ENCODE measurements around the gene TCERG1. TPM values are rescaled to one million over a fixed set of nuclear protein-coding genes. Genes with fewer than 3 reads are reported as not detected.

Gene TCERG1
- total RNA-seq, 6 experiments from 2014 or later = 37.4 to 57.4 (median 49.6) TPM

- TF ChIP-seq, protein P1, sequence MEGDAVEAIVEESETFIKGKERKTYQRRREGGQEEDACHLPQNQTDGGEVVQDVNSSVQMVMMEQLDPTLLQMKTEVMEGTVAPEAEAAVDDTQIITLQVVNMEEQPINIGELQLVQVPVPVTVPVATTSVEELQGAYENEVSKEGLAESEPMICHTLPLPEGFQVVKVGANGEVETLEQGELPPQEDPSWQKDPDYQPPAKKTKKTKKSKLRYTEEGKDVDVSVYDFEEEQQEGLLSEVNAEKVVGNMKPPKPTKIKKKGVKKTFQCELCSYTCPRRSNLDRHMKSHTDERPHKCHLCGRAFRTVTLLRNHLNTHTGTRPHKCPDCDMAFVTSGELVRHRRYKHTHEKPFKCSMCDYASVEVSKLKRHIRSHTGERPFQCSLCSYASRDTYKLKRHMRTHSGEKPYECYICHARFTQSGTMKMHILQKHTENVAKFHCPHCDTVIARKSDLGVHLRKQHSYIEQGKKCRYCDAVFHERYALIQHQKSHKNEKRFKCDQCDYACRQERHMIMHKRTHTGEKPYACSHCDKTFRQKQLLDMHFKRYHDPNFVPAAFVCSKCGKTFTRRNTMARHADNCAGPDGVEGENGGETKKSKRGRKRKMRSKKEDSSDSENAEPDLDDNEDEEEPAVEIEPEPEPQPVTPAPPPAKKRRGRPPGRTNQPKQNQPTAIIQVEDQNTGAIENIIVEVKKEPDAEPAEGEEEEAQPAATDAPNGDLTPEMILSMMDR (IDR thresholded peaks at IDR 0.05) = peak; percentile 57
- DNase-seq = no peak
- H3K9me3 Mint-ChIP-seq = no peaks in the 10 kb centered on the region
- no peak overlapping the region for H3K4me3 Mint-ChIP-seq
- H3K36me3 Mint-ChIP-seq (ENCODE audit: low read depth) = peaks cover 18% of the 10 kb centered on the region
- H3K27me3 Mint-ChIP-seq (ENCODE audit: insufficient read depth) = no peaks in the 10 kb centered on the region; the same call in 1 of the 2 replicates
- H3K4me1 Mint-ChIP-seq (ENCODE audit: low read depth) = peaks cover 31% of the 10 kb centered on the region
- no peak overlapping the region for H3K27ac Mint-ChIP-seq
These were observed 4.3 kb downstream of the TCERG1 start for GRCh38 chr5:146451411-146451810.

- peaks cover 17% of the 10 kb centered on the region for H3K36me3 Mint-ChIP-seq (ENCODE audit: low read depth)
- H3K27me3 Mint-ChIP-seq (ENCODE audit: insufficient read depth) = no peaks in the 10 kb centered on the region; the same call in 1 of the 2 replicates
- no peak for DNase-seq
- H3K4me1 Mint-ChIP-seq (ENCODE audit: low read depth) = peaks cover 32% of the 10 kb centered on the region
- no peak overlapping the region for H3K4me3 Mint-ChIP-seq
- TF ChIP-seq, protein P1 (IDR thresholded peaks at IDR 0.05) = no peak
- H3K9me3 Mint-ChIP-seq = no peaks in the 10 kb centered on the region
- H3K27ac Mint-ChIP-seq = no peak overlapping the region
These were observed 10.3 kb downstream of the TCERG1 start for GRCh38 chr5:146457431-146457830.

- no peaks in the 10 kb centered on the region for H3K9me3 Mint-ChIP-seq
- no peaks in the 10 kb centered on the region; the same call in 1 of the 2 replicates for H3K27me3 Mint-ChIP-seq (ENCODE audit: insufficient read depth)
- H3K4me3 Mint-ChIP-seq = no peak overlapping the region
- peaks cover 44% of the 10 kb centered on the region for H3K4me1 Mint-ChIP-seq (ENCODE audit: low read depth)
- TF ChIP-seq, protein P1 (IDR thresholded peaks at IDR 0.05) = no peak
- H3K27ac Mint-ChIP-seq = no peak overlapping the region
- peaks cover 22% of the 10 kb centered on the region for H3K36me3 Mint-ChIP-seq (ENCODE audit: low read depth)
- DNase-seq = no peak
These were observed 11.8 kb downstream of the TCERG1 start for GRCh38 chr5:146458894-146459293.

GRCh38 chr5:146461319-146461718, 14.2 kb downstream of the TCERG1 start:
- Mint-ChIP-seq H3K36me3 (ENCODE audit: low read depth) (peaks cover 23% of the 10 kb centered on the region), H3K4me3 (0 out of 2 replicates have a peak overlapping the region, but pooled peaks have one; percentile 16), H3K4me1 (ENCODE audit: low read depth) (peaks cover 48% of the 10 kb centered on the region), H3K27me3 (ENCODE audit: insufficient read depth) (no peaks in the 10 kb centered on the region; the same call in 1 of the 2 replicates), H3K9me3 (no peaks in the 10 kb centered on the region), H3K27ac (peak overlapping the region; percentile 79)
- TF ChIP-seq, protein P1 (IDR thresholded peaks at IDR 0.05) = no peak
- DNase-seq = peak; percentile 42

DNA sequence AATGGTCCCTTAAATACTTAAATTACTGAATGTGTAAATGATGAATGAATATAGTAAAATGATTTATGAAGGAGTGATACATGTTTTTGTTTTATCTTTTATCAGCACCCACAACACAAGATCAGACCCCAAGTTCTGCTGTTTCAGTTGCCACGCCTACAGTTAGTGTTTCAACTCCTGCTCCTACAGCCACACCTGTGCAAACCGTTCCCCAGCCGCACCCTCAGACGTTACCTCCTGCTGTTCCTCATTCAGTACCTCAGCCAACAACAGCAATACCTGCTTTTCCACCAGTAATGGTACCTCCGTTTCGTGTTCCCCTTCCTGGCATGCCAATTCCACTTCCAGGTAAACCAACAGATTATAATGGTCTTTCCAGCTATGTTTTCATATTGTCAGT, 16.3 kb downstream of the TCERG1 start:
- no peak for DNase-seq
- Mint-ChIP-seq H3K4me1 (ENCODE audit: low read depth) (peaks cover 62% of the 10 kb centered on the region), H3K36me3 (ENCODE audit: low read depth) (peaks cover 31% of the 10 kb centered on the region), H3K27ac (no peak overlapping the region), H3K9me3 (no peaks in the 10 kb centered on the region), H3K27me3 (ENCODE audit: insufficient read depth) (no peaks in the 10 kb centered on the region; the same call in 1 of the 2 replicates), H3K4me3 (no peak overlapping the region)
- TF ChIP-seq, protein P1 (IDR thresholded peaks at IDR 0.05) = no peak

Measured in HFFc6 (cell line).